NB4 (cell line): Measurements from ENCODE around the gene GRIN2A.

Experiments used
- DNase-seq: peaks from one replicate; pipeline ENCODE4 v3.0.0; 2010; ENCODE audit warnings: low read depth
- H3K4me3 ChIP-seq: one replicate; pipeline ENCODE4 v1.5.1; 2011; ENCODE audit warnings: mild to moderate bottlenecking, low read depth, low read length, moderate library complexity
- CTCF ChIP-seq: IDR thresholded peaks from one replicate; pipeline ENCODE4 v1.5.1; 2012; ENCODE audit warnings: low read depth, low read length
- MAX ChIP-seq: IDR thresholded peaks from 2 replicates; pipeline ENCODE4 v1.6.1; 2011; ENCODE audit warnings: low read depth, low read length
- MYC ChIP-seq: IDR thresholded peaks from 2 replicates; pipeline ENCODE4 v1.6.1; 2011; ENCODE audit warnings: low read depth, low read length
- POLR2A ChIP-seq: IDR thresholded peaks from 2 replicates; pipeline ENCODE4 v1.6.1; 2011; ENCODE audit warnings: mild to moderate bottlenecking; ENCODE audit not compliant: insufficient read length; ENCODE audit errors: extremely low read depth

Gene GRIN2A

GRCh38 chr16:9870962-9871361, 311.3 kb downstream of the GRIN2A start:
- DNase-seq, result no peak
- TF ChIP-seq MYC (no peak), MAX (no peak), POLR2A (no peak), CTCF (no peak)
- H3K4me3 ChIP-seq, result no peak overlapping the region

- TF ChIP-seq CTCF (no peak), POLR2A (no peak), MAX (no peak), MYC (no peak)
- no peak overlapping the region for H3K4me3 ChIP-seq
- no peak for DNase-seq
Measured at GRCh38 chr16:9869776-9870175, 312.5 kb downstream of the GRIN2A start.

- H3K4me3 ChIP-seq, result no peak overlapping the region
- TF ChIP-seq MAX, result no peak
- no peak for TF ChIP-seq POLR2A
- no peak for TF ChIP-seq CTCF
- TF ChIP-seq MYC, result no peak
- DNase-seq, result no peak
Measured at GRCh38 chr16:9868606-9869149, 313.6 kb downstream of the GRIN2A start.

GRCh38 chr16:9867176-9867575, 315.1 kb downstream of the GRIN2A start:
- no peak for DNase-seq
- TF ChIP-seq CTCF (no peak), MAX (no peak), MYC (no peak), POLR2A (no peak)
- no peak overlapping the region for H3K4me3 ChIP-seq

GRCh38 chr16:9864461-9864860, 317.8 kb downstream of the GRIN2A start:
- TF ChIP-seq MYC (no peak), CTCF (no peak), POLR2A (no peak), MAX (no peak)
- no peak overlapping the region for H3K4me3 ChIP-seq
- DNase-seq, result no peak

GRCh38 chr16:9862327-9862726, 319.9 kb downstream of the GRIN2A start:
- no peak overlapping the region for H3K4me3 ChIP-seq
- no peak for DNase-seq
- TF ChIP-seq MAX (no peak), MYC (no peak), POLR2A (no peak), CTCF (no peak)
